HepG2 (cell line): ENCODE results near the gene NECAP2.
"Not testable (repeated sequence)": the region's sequence is repeated elsewhere in the genome, so short reads cannot be mapped to it uniquely, and the experiment has no call there.

Experiments
- CTCF ChIP-seq: sonication (generic); formaldehyde crosslinking; IDR thresholded peaks from 2 replicates; pipeline ENCODE4 v1.5.0; 2020; ENCODE audit warnings: mild to moderate bottlenecking, missing genetic modification reagents, moderate library complexity
- EZH2 ChIP-seq: conservative IDR thresholded peaks from 2 replicates; pipeline ENCODE4 v1.6.1; 2012; ENCODE audit warnings: mild to moderate bottlenecking, low read depth, low read length, moderate library complexity
- PCBP2 ChIP-seq: fragments of 200-400 bp; formaldehyde crosslinking; optimal IDR thresholded peaks from 2 replicates; pipeline ENCODE3; 2018; ENCODE audit warnings: low read length, low read depth; ENCODE audit not compliant: poor library complexity, severe bottlenecking
- RNF2 ChIP-seq: fragments of 450-650 bp; conservative IDR thresholded peaks from 2 replicates; pipeline ENCODE4 v1.6.1; 2016; ENCODE audit warnings: low read depth
- ZBTB14 ChIP-seq: sonication (generic); formaldehyde crosslinking; IDR thresholded peaks from 2 replicates; pipeline ENCODE4 v1.4.0; 2020; ENCODE audit warnings: missing genetic modification reagents
- ZNF446 ChIP-seq: sonication (generic); formaldehyde crosslinking; IDR thresholded peaks from 2 replicates; pipeline ENCODE4 v1.5.0; 2020; ENCODE audit warnings: mild to moderate bottlenecking, missing genetic modification reagents
- ZNF644 ChIP-seq: IDR thresholded peaks from 2 replicates; pipeline ENCODE4 v1.6.1; 2016; ENCODE audit warnings: low read depth
- ZNF740 ChIP-seq: sonication (generic); formaldehyde crosslinking; IDR thresholded peaks from 2 replicates; pipeline ENCODE4 v1.4.0; 2020; ENCODE audit warnings: missing genetic modification reagents

GRCh38 chr1:16456151-16456550 lies 15.6 kb downstream of the NECAP2 start:
- TF ChIP-seq EZH2; ZNF740 (CRISPR knock-in tag); PCBP2; ZNF446 (CRISPR knock-in tag); ZBTB14 (CRISPR knock-in tag); RNF2; CTCF (CRISPR knock-in tag); ZNF644: not testable (repeated sequence)
